ENCODE results near the gene UBXN7.

DNA sequence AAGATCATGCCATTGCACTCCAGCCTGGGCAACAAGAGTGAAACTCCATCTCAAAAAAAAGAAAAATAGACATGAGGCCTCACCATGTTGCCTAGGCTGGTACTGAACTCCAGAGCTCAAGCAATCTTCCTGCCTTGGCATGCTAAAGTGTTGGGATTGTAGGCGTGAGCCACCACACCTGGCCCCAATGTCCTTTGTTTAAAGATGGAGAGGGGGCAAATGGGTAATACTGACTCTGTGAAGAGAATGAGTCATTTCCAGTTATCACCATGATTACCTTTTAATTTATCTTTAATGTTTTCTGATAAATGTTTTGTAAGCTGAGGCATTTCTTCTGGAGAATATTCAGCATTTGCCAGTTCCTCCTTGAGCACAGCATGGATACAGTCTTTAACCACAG lies 116.4 kb downstream of the UBXN7 start:
- TF ChIP-seq JUN (CRISPR knock-in tag; IDR thresholded peaks at IDR 0.05) (no peak), RFX5 (IDR thresholded peaks at IDR 0.05; ENCODE audit: low read depth, low read length) (no peak), KDM5B (CRISPR knock-in tag; IDR thresholded peaks at IDR 0.05; ENCODE audit: borderline replicate concordance) (no peak), ZZZ3 (CRISPR knock-in tag; IDR thresholded peaks at IDR 0.05; ENCODE audit: borderline replicate concordance) (no peak), FOXA3 (CRISPR knock-in tag; IDR thresholded peaks at IDR 0.05) (no peak), TBP (CRISPR knock-in tag; IDR thresholded peaks at IDR 0.05) (no peak), ZSCAN9 (CRISPR knock-in tag; IDR thresholded peaks at IDR 0.05; ENCODE audit: borderline replicate concordance) (no peak), YEATS4 (CRISPR knock-in tag; IDR thresholded peaks at IDR 0.05; ENCODE audit: borderline replicate concordance) (no peak)
- TF ChIP-seq, protein P1, sequence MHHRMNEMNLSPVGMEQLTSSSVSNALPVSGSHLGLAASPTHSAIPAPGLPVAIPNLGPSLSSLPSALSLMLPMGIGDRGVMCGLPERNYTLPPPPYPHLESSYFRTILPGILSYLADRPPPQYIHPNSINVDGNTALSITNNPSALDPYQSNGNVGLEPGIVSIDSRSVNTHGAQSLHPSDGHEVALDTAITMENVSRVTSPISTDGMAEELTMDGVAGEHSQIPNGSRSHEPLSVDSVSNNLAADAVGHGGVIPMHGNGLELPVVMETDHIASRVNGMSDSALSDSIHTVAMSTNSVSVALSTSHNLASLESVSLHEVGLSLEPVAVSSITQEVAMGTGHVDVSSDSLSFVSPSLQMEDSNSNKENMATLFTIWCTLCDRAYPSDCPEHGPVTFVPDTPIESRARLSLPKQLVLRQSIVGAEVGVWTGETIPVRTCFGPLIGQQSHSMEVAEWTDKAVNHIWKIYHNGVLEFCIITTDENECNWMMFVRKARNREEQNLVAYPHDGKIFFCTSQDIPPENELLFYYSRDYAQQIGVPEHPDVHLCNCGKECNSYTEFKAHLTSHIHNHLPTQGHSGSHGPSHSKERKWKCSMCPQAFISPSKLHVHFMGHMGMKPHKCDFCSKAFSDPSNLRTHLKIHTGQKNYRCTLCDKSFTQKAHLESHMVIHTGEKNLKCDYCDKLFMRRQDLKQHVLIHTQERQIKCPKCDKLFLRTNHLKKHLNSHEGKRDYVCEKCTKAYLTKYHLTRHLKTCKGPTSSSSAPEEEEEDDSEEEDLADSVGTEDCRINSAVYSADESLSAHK (CRISPR knock-in tag; IDR thresholded peaks at IDR 0.05; ENCODE audit: borderline replicate concordance), result no peak
